PC-9 (cell line): Measurements from ENCODE around the gene OGDH. TPM values are rescaled to one million over a fixed set of nuclear protein-coding genes. Genes with fewer than 3 reads are reported as not detected.
A peak's percentile ranks its signal among the peaks of the same experiment; 100 is the strongest.

Experiments
- BruUV-seq: library from RNA; stranded (reverse); fragments of 400-500 nt; replicated peaks from 2 replicates; lab custom pipeline; 2021; lab: Mats Ljungman, UMichigan
- CTCF ChIA-PET: fragments of 300-600 bp; sonication (Branson Sonifier 250); formaldehyde crosslinking; loops from one replicate; lab custom pipeline; 2022; ENCODE audit warnings: antibody characterized with exemption; lab: Charles Lee
- POLR2A ChIA-PET: fragments of 300-600 bp; sonication (Branson Sonifier 250); formaldehyde crosslinking; loops from one replicate; lab custom pipeline; 2022; ENCODE audit warnings: antibody characterized with exemption; ENCODE audit not compliant: unreplicated experiment; lab: Charles Lee
- DNase-seq, 2 experiments: peaks; one replicate each; pipeline versions ENCODE4 v3.0.0 to v3.0.0-alpha.2; 2015 to 2022; ENCODE audit warnings: mixed read lengths in 1 of 2
- H2AFZ ChIP-seq: fragments of 200-600 bp; sonication (generic); 2 replicates; pipeline ENCODE4 v1.8.1; 2017; ENCODE audit warnings: antibody characterized with exemption
- H3F3A ChIP-seq: fragments of 200-600 bp; sonication (generic); 2 replicates; pipeline ENCODE4 v1.8.1; 2017; ENCODE audit warnings: antibody characterized with exemption, mild to moderate bottlenecking, low read depth; ENCODE audit not compliant: insufficient read depth
- H3K27ac ChIP-seq: fragments of 200-600 bp; sonication (generic); 2 replicates; pipeline ENCODE4 v1.6.1; 2016; ENCODE audit warnings: mixed run types
- H3K27me3 ChIP-seq: fragments of 200-600 bp; sonication (generic); 2 replicates; pipeline ENCODE4 v1.6.1; 2016; ENCODE audit warnings: low read depth, mixed run types; ENCODE audit not compliant: insufficient read depth
- H3K36me3 ChIP-seq: fragments of 200-600 bp; sonication (generic); 2 replicates; pipeline ENCODE4 v1.6.1; 2016; ENCODE audit warnings: low read depth, mixed run types
- H3K4me1 ChIP-seq: fragments of 200-600 bp; sonication (generic); replicated peaks from 2 replicates; pipeline ENCODE4 v1.6.1; 2016; ENCODE audit warnings: mixed run types; ENCODE audit not compliant: insufficient read depth
- H3K4me2 ChIP-seq: fragments of 200-600 bp; sonication (generic); 2 replicates; pipeline ENCODE4 v1.6.1; 2017; ENCODE audit warnings: mixed run types
- H3K4me3 ChIP-seq: fragments of 200-600 bp; sonication (generic); 2 replicates; pipeline ENCODE4 v1.6.1; 2016; ENCODE audit warnings: mixed run types
- H3K79me2 ChIP-seq: fragments of 200-600 bp; sonication (generic); 2 replicates; pipeline ENCODE4 v1.6.1; 2017; ENCODE audit warnings: low read depth, mixed run types
- H3K9me2 ChIP-seq: fragments of 200-600 bp; sonication (generic); 2 replicates; pipeline ENCODE4 v1.8.1; 2017; ENCODE audit warnings: mild to moderate bottlenecking; ENCODE audit not compliant: insufficient read depth
- H3K9me3 ChIP-seq: fragments of 200-600 bp; sonication (generic); 2 replicates; pipeline ENCODE4 v1.8.1; 2016; ENCODE audit warnings: low read depth; ENCODE audit not compliant: insufficient read depth
- H4K20me1 ChIP-seq: fragments of 200-600 bp; sonication (generic); 2 replicates; pipeline ENCODE4 v1.8.1; 2017; ENCODE audit not compliant: insufficient read depth
- EZH2 ChIP-seq: fragments of 200-600 bp; sonication (generic); IDR thresholded peaks from 2 replicates; pipeline ENCODE4 v1.8.0; 2017; ENCODE audit warnings: antibody characterized with exemption, low read depth
- intact Hi-C: fragments of 100-400 bp; cut with micrococcal nuclease; formaldehyde crosslinking; loops from one replicate; pipeline ENCODE4 v1.10.0; 2022; ENCODE audit not compliant: unreplicated experiment
- total RNA-seq: library from RNA; stranded (reverse); gene quantifications from 2 replicates; pipeline ENCODE4 v1.2.3, GENCODE V29; 2021
- TF ChIP-seq, protein P1 (sequence below): fragments of 200-600 bp; sonication (generic); conservative IDR thresholded peaks from 2 replicates; pipeline ENCODE4 v1.6.1; 2017; ENCODE audit warnings: mixed run types, antibody characterized with exemption, mild to moderate bottlenecking, moderate library complexity

OGDH gene
- total RNA-seq, 1 experiment from 2014 or later: 135 TPM

GRCh38 chr7:44738051-44738723 is 131.8 kb downstream of the OGDH start:
- POLR2A ChIA-PET: no interaction called here
- Histone ChIP-seq H3K4me1 (peaks cover 47% of the 10 kb centered on the region), H4K20me1 (no peaks in the 10 kb centered on the region), H3K27me3 (no peaks in the 10 kb centered on the region), H3K36me3 (no peaks in the 10 kb centered on the region), H3F3A (peaks cover 43% of the 10 kb centered on the region), H3K9me3 (no peaks in the 10 kb centered on the region), H3K4me2 (no peak overlapping the region), H3K9me2 (no peaks in the 10 kb centered on the region), H3K27ac (no peak overlapping the region), H2AFZ (no peak overlapping the region), H3K79me2 (no peaks in the 10 kb centered on the region), H3K4me3 (no peak overlapping the region)
- CTCF ChIA-PET: interaction anchor here (0.7 to 1.0 kb wide), 3 partner anchors 27 to 139 kb away, joined by 3 to 4 read pairs (median 3); no protein-coding TSS in a partner anchor
- no peak for TF ChIP-seq EZH2
- TF ChIP-seq, protein P1, sequence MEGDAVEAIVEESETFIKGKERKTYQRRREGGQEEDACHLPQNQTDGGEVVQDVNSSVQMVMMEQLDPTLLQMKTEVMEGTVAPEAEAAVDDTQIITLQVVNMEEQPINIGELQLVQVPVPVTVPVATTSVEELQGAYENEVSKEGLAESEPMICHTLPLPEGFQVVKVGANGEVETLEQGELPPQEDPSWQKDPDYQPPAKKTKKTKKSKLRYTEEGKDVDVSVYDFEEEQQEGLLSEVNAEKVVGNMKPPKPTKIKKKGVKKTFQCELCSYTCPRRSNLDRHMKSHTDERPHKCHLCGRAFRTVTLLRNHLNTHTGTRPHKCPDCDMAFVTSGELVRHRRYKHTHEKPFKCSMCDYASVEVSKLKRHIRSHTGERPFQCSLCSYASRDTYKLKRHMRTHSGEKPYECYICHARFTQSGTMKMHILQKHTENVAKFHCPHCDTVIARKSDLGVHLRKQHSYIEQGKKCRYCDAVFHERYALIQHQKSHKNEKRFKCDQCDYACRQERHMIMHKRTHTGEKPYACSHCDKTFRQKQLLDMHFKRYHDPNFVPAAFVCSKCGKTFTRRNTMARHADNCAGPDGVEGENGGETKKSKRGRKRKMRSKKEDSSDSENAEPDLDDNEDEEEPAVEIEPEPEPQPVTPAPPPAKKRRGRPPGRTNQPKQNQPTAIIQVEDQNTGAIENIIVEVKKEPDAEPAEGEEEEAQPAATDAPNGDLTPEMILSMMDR: no peak
- no peak for DNase-seq
- intact Hi-C loops: no loop called here
- BruUV-seq: no TSS peak

DNA sequence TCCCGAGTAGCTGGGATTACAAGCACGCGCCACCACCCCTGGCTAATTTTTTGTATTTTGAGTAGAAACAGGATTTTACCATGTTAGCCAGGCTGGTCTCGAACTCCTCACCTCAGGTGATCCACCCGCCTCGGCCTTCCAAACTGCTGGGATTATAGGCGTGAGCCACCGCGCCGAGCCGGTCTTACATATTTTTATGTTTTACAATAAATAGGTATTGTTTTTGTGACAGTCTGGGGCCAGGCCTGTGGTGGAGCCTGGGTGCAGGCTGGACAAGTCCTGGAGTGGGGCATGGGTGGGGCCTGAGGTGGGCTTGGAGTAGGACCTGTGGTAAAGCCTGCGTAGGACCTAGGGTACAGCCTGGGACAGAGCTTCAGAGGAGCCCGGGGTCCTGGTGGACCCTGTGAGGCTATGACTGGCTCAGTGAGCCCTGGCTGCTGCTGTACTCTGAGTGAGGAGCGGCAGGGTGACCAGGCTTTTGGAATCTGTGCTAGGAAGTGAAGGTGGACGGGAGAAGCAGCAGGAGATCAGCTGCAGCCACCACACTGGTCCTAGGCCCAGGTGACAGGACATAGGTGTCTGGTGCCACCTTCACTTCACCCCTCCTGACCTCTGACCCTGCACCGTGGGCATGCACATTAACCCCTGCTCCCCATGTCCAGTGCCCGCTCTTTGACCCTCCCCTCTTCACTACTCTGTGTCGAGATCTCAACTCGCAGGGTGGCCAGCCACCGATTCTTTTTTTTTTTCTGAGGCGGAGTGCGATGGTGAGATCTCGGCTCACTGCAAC is 132.6 kb downstream of the OGDH start:
- Histone ChIP-seq H3K9me3 (no peaks in the 10 kb centered on the region), H3K27me3 (no peaks in the 10 kb centered on the region), H3K4me2 (no peak overlapping the region), H3K36me3 (no peaks in the 10 kb centered on the region), H3K27ac (no peak overlapping the region), H3K79me2 (no peaks in the 10 kb centered on the region), H3F3A (peaks cover 38% of the 10 kb centered on the region), H2AFZ (no peak overlapping the region), H4K20me1 (no peaks in the 10 kb centered on the region), H3K4me3 (no peak overlapping the region), H3K4me1 (peaks cover 46% of the 10 kb centered on the region), H3K9me2 (no peaks in the 10 kb centered on the region)
- intact Hi-C loops: no loop called here
- TF ChIP-seq, protein P1: no peak
- no peak for TF ChIP-seq EZH2
- CTCF ChIA-PET: interaction anchor here (0.7 kb wide), 1 partner anchor 59 kb away, joined by 3 read pairs; no protein-coding TSS in a partner anchor
- BruUV-seq: no TSS peak
- DNase-seq: no peak
- POLR2A ChIA-PET: no interaction called here

GRCh38 chr7:44740055-44740454 is 133.6 kb downstream of the OGDH start:
- POLR2A ChIA-PET: interaction anchor here (0.5 kb wide), 1 partner anchor 72 kb away, joined by 7 read pairs; no protein-coding TSS in a partner anchor
- no peak overlapping the region for H3K4me3 ChIP-seq
- CTCF ChIA-PET: interaction anchor here (0.7 kb wide), 1 partner anchor 179 kb away, joined by 9 read pairs; no protein-coding TSS in a partner anchor
- no peak overlapping the region for H3K27ac ChIP-seq
- TF ChIP-seq EZH2: no peak
- TF ChIP-seq, protein P1: no peak
- no peaks in the 10 kb centered on the region for H3K9me2 ChIP-seq
- H2AFZ ChIP-seq: no peak overlapping the region
- no peaks in the 10 kb centered on the region for H3K27me3 ChIP-seq
- H3K36me3 ChIP-seq: no peaks in the 10 kb centered on the region
- intact Hi-C loops: loop anchor here (10.0 kb wide), 1 partner anchor 45 kb away; no protein-coding TSS in a partner anchor
- H3K4me1 ChIP-seq: peaks cover 37% of the 10 kb centered on the region
- no peaks in the 10 kb centered on the region for H3K9me3 ChIP-seq
- H3K4me2 ChIP-seq: no peak overlapping the region
- BruUV-seq: no TSS peak
- peak in 1 of 2 experiments; percentile 47 for DNase-seq
- H3K79me2 ChIP-seq: no peaks in the 10 kb centered on the region
- H3F3A ChIP-seq: peaks cover 37% of the 10 kb centered on the region
- no peaks in the 10 kb centered on the region for H4K20me1 ChIP-seq
